NOMO-1 treated with dmso at 0.1 percent for 144 hours (cell line): Measurements from ENCODE around the gene SH2D3C.

Source experiments
- DNase-seq: peaks from one replicate; lab custom pipeline; 2025; ENCODE audit not compliant: unreplicated experiment; lab: John Stamatoyannopoulos, UW

Gene SH2D3C

GRCh38 chr9:127700594-127701255, 77.7 kb downstream of the SH2D3C start:
- DNase-seq = no peak

DNA sequence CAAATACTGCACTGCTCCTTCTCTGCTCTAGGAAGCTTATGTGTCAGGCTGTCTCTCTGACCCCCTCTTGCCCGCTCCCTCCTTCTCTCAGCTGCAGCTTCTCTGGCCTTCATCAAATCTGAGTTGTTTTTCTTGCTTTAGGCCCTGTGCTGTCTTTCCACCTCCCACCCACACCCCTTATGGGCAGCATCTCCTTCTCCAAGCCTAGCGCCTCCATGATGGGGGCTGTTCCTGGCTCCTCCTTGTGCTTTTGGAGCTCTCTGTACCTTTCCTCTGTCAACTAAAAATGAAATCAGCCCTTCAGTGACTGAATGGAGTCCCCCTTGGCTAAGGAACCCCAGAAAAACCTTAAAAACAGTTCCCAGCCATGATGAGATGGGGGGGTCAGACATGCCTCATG, 78.3 kb downstream of the SH2D3C start:
- DNase-seq = no peak

DNA sequence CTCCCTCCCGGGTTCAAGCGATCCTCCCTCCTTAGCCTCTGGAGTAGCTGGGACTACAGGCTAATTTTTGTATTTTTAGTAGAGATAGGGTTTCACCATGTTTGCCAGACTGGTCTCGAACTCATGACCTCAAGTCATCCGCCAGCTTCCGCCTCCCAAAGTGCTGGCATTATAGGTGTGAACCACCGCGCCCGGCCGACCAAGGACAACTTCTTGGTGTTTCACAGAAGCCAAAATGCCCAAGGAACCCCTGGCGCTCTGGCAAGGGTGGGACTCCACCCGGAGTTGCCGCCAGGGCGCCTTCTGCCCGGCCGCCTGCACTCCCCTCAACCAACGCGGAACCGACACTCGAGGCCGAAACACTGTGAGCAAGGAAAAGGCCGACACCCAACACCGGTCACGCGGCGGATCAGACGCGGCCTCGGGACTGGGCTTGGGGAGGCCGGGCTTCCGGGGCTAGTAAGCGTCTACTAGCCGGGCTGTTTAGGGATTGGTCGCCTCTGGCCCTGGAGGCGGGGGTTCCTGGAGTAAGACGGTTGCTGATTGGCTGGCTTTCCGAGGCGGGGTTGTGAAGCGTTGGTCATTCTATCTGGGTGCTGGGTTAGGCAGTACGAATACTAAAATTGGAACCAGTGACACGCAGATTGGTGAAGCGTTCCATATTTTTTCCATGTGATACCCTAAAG, 79.3 kb downstream of the SH2D3C start:
- peak; percentile 87 for DNase-seq

GRCh38 chr9:127698386-127698785, 80.1 kb downstream of the SH2D3C start:
- no peak for DNase-seq

DNA sequence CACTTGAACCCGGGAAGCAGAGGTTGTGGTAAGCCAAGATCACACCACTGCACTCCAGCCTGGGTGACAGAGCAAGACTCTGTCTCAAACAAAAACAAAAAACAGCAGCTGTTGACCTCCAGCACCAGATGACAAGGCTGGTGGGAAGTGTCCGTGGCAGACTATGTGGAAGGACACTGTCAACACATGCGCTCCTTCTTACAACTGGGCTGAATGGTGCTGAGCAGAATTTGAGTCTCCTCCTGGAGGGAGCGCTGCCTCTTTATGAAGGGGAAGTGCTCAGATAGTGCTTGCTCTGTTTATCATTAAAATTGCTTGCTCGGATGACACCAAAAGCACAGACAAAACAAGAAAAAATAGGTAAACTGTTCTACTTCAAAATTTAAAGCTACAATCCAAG, 80.9 kb downstream of the SH2D3C start:
- DNase-seq = no peak

- DNase-seq = no peak
Observed at GRCh38 chr9:127694890-127695720, 83.4 kb downstream of the SH2D3C start.

DNA sequence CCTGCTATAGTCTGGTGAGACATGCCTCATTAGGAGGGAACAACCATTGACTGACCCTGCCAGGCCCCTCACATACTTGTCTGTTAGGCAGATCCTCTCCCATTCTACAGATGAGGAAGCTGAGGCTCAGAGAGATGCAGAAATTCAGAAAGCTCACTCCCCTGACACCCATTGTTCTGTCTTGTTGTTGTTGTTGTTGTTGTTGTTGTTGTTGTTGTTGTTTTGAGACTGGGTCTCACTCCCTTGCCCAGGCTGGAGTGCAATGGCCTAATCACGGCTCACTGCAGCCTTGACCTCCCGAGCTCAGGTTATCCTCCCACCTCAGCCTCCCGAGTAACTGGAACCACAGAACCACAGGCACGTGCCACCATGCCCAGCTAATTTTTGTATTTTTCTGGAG, 84.8 kb downstream of the SH2D3C start:
- no peak for DNase-seq

DNA sequence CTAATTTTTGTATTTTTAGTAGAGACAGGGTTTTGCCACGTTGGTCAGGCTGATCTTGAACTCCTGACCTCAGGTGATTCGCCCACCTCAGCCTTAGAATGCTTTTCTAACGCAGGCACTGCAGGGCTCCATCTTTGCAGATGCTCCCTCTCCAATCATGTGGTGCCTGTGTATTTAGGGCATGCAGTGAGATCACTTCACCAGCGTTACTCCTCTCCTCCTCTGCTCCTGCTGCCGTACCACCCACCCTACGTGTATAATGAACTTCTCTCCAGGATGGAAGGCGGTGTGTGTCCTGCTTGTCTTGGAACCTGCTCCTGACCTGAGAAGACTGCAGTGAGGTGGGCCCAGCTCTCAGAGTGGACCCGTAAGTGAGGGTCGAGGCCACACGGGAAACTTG, 85.3 kb downstream of the SH2D3C start:
- no peak for DNase-seq

- DNase-seq = no peak
Observed at GRCh38 chr9:127692071-127692470, 86.4 kb downstream of the SH2D3C start.

DNA sequence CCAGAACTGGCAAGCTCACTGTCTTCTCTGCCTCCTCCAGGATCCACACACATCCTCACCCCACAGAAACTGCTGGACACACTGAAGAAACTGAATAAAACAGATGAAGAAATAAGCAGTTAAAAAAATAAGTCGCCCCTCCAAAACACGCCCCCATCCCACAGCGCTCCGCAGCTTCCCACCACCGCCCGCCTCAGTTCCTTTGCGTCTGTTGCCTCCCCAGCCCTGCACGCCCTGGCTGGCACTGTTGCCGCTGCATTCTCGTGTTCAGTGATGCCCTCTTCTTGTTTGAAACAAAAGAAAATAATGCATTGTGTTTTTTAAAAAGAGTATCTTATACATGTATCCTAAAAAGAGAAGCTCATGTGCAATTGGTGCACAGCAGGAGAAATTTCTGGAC, 87.7 kb downstream of the SH2D3C start:
- no peak for DNase-seq

DNA sequence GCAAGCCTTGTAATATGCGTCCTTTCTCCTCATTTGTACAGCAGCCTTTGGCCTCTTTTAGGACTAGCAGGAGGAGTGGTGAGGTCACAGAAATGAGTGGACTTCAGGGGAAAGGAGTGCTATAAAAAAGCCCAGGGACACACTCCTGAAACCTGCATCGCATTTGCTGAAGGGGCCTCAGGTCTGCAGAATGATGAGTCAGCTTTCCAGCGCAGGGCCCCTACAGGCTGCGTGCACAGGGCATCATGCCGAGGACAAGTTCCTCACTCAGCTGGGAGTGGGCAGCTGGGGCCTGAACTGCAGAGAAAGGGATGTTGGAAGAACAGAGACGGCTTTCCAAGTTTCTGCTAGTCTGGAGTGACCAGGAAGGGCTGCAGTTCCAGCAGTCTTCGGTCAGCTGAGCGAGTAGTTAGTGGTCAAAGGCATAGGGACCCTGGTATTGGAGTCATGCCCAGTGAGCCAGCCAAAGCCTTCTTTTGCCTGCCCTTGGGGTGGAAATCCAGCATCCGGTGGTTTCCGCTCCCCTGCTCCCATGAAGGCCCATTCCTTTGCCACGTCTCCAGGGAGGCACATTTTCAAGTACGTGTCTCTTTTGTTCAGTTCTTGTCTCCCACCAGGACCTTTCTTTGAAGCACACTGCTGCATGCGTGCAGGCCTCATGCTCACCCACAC, 89.0 kb downstream of the SH2D3C start:
- DNase-seq = no peak
